MV-4-11 (cell line): Measurements from ENCODE around the gene ITGA11.
A peak's percentile ranks its signal among the peaks of the same experiment; 100 is the strongest.

Source experiments
- DNase-seq: peaks from one replicate; lab custom pipeline; 2025; lab: John Stamatoyannopoulos, UW

The ITGA11 gene

GRCh38 chr15:68445351-68445750 is 13.4 kb upstream of the ITGA11 start:
- no peak for DNase-seq

GRCh38 chr15:68444336-68444735 is 12.4 kb upstream of the ITGA11 start:
- no peak for DNase-seq

- no peak for DNase-seq
These were observed 10.9 kb upstream of the ITGA11 start for GRCh38 chr15:68442903-68443302.

- no peak for DNase-seq
These were observed 10.1 kb upstream of the ITGA11 start for GRCh38 chr15:68442041-68442440.

- DNase-seq, result no peak
These were observed 9.2 kb upstream of the ITGA11 start for GRCh38 chr15:68441045-68441743.

- peak; percentile 56 for DNase-seq
These were observed 8.2 kb upstream of the ITGA11 start for GRCh38 chr15:68440136-68440535.

- no peak for DNase-seq
These were observed 7.5 kb upstream of the ITGA11 start for GRCh38 chr15:68439506-68439905.

- DNase-seq, result no peak
These were observed 4.7 kb upstream of the ITGA11 start for GRCh38 chr15:68436680-68437079.

GRCh38 chr15:68435966-68436365 is 4.0 kb upstream of the ITGA11 start:
- DNase-seq, result no peak

GRCh38 chr15:68434021-68434420 is 2.1 kb upstream of the ITGA11 start:
- DNase-seq, result no peak

GRCh38 chr15:68433551-68433950 is 1.6 kb upstream of the ITGA11 start:
- no peak for DNase-seq

GRCh38 chr15:68432441-68433064 is 590 bp upstream of the ITGA11 start:
- no peak for DNase-seq

- no peak for DNase-seq
These were observed 749 bp downstream of the ITGA11 start for GRCh38 chr15:68431037-68431791.

GRCh38 chr15:68430471-68431036 is 1.4 kb downstream of the ITGA11 start:
- no peak for DNase-seq

GRCh38 chr15:68429691-68430470 is 2.1 kb downstream of the ITGA11 start:
- no peak for DNase-seq

GRCh38 chr15:68428431-68428940 is 3.5 kb downstream of the ITGA11 start:
- no peak for DNase-seq

- no peak for DNase-seq
These were observed 4.0 kb downstream of the ITGA11 start for GRCh38 chr15:68427963-68428362.

GRCh38 chr15:68427366-68427765 is 4.6 kb downstream of the ITGA11 start:
- DNase-seq, result peak; percentile 13

GRCh38 chr15:68426116-68426515 is 5.8 kb downstream of the ITGA11 start:
- DNase-seq, result no peak

GRCh38 chr15:68425428-68426060 is 6.4 kb downstream of the ITGA11 start:
- DNase-seq, result no peak

- DNase-seq, result no peak
These were observed 7.1 kb downstream of the ITGA11 start for GRCh38 chr15:68424754-68425390.
